Measurements from ENCODE around the gene PASK.

The PASK gene

GRCh38 chr2:241120440-241120839 lies 28.8 kb downstream of the PASK start:
- peaks cover 30% of the 10 kb centered on the region for H3K36me3 ChIP-seq (replicated peaks)
- H3K4me1 ChIP-seq: no peaks in the 10 kb centered on the region
- H3K27me3 ChIP-seq (ENCODE audit: low read depth): no peaks in the 10 kb centered on the region
- no peaks in the 10 kb centered on the region for H3K9me3 ChIP-seq
- in situ Hi-C loops (cut with MboI; ENCODE audit: low sequenced_read_pairs): no loop called here
- no peak for DNase-seq (ENCODE audit: low spot score in 2 of 2)
- no peak overlapping the region for H3K4me3 ChIP-seq

DNA sequence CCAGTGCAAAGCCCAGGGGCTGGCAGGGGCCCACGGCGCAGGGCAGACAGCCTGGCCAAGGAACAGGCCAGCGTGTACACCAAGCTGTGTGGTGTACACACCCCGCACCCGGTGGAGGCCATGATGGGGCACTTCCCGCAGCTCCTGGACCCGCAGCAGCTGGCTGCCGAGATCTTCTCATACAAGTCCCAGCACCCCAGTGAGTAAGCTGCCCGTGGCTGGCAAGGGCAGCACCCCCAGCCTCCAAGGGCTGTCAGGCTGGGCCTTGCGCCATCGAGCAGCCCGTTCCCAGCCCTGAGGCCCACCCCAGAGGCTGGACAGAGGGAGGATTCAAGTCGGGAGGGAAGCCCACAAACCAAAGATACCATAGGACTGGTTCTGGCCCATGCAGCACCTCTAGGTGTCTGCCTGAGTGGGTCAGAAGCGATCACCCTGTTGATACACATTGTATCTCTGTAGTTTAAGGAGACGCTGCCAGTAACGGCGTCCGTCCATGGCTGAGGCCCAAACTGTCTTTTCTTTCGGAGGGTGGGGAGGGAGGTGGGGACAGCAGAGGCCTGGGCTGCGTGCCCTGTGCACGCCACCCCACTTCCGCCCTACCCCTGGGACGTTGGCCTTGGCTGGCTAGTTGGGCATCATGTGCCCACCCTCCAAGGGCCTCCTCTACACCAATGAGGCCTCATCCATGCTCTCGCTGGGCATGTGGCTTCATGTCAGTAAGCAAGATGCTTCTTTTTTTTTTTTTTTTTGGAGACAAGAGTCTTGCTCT lies 30.4 kb downstream of the PASK start:
- Histone ChIP-seq H3K9me3 (no peaks in the 10 kb centered on the region), H3K4me3 (no peak overlapping the region), H3K27me3 (ENCODE audit: low read depth) (no peaks in the 10 kb centered on the region), H3K36me3 (replicated peaks) (peaks cover 32% of the 10 kb centered on the region), H3K4me1 (no peaks in the 10 kb centered on the region)
- in situ Hi-C loops (cut with MboI; ENCODE audit: low sequenced_read_pairs): no loop called here
- no peak for DNase-seq (ENCODE audit: low spot score in 2 of 2)

- no peak for DNase-seq (ENCODE audit: low spot score in 2 of 2)
- in situ Hi-C loops (cut with MboI; ENCODE audit: low sequenced_read_pairs): no loop called here
- Histone ChIP-seq H3K9me3 (no peaks in the 10 kb centered on the region), H3K36me3 (replicated peaks) (peaks cover 37% of the 10 kb centered on the region), H3K4me3 (no peak overlapping the region), H3K4me1 (no peaks in the 10 kb centered on the region), H3K27me3 (ENCODE audit: low read depth) (no peaks in the 10 kb centered on the region)
Observed at GRCh38 chr2:241116606-241117560, 32.4 kb downstream of the PASK start.

DNA sequence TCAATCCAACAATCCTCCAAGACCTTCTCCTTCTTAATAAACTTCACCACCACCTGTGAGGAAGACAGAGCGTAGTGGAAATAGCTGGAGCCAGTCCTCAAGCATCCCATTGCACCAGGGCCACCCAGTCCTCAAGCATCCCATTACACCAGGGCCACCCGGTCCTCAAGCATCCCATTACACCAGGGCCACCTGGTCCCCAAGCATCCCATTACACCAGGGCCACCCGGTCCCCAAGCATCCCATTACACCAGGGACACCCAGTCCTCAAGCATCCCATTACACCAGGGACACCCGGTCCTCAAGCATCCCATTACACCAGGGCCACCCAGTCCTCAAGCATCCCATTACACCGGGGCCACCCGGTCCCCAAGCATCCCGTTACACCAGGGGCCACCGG lies 33.9 kb downstream of the PASK start:
- H3K4me3 ChIP-seq: no peak overlapping the region
- peaks cover 31% of the 10 kb centered on the region for H3K36me3 ChIP-seq (replicated peaks)
- in situ Hi-C loops (cut with MboI; ENCODE audit: low sequenced_read_pairs): no loop called here
- no peaks in the 10 kb centered on the region for H3K27me3 ChIP-seq (ENCODE audit: low read depth)
- no peaks in the 10 kb centered on the region for H3K9me3 ChIP-seq
- DNase-seq (ENCODE audit: low spot score in 2 of 2): no peak
- H3K4me1 ChIP-seq: no peaks in the 10 kb centered on the region

DNA sequence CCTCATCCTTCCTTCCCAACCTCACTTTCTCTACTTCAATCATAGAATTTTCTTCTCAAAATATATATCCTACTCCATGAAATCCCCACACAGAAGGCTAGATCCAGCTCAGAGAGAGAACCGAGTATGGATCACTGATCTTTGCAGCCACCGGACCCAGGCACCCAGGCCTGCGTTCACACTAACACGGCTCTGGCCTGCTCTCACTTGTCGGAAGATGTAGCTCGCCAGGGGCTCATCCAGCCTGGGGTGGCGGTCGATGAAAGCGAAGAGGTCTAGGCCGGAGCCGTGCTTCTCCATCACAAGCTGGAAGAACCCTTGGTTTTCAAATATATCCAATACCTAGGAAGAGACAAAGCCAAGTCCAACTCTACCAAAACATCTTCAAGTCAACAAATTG lies 34.4 kb downstream of the PASK start:
- in situ Hi-C loops (cut with MboI; ENCODE audit: low sequenced_read_pairs): no loop called here
- H3K9me3 ChIP-seq: no peaks in the 10 kb centered on the region
- DNase-seq (ENCODE audit: low spot score in 2 of 2): no peak
- H3K27me3 ChIP-seq (ENCODE audit: low read depth): no peaks in the 10 kb centered on the region
- H3K36me3 ChIP-seq (replicated peaks): peaks cover 31% of the 10 kb centered on the region
- no peak overlapping the region for H3K4me3 ChIP-seq
- H3K4me1 ChIP-seq: no peaks in the 10 kb centered on the region

DNA sequence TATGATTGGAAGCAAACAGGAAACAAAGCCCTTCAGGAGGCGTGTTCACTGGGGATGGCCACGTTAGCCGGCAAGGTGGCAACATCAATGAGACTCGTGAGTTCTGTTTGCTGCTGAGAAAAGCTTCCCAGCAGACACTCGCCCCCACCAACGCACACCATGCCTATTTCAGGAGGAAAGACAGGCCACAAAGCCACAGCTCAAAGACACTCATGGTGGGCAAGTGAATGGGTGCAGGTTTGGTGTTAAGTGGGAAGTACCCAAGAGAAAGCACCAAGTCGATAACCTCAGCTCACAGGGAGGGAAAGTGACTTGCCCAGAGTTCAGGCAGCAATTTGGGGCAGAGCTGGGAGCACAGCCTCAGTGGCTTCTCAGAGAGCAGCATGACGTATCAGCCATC lies 36.7 kb downstream of the PASK start:
- Histone ChIP-seq H3K27me3 (ENCODE audit: low read depth) (no peaks in the 10 kb centered on the region), H3K9me3 (no peaks in the 10 kb centered on the region), H3K4me1 (no peaks in the 10 kb centered on the region), H3K36me3 (replicated peaks) (peaks cover 31% of the 10 kb centered on the region), H3K4me3 (no peak overlapping the region)
- in situ Hi-C loops (cut with MboI; ENCODE audit: low sequenced_read_pairs): no loop called here
- no peak for DNase-seq (ENCODE audit: low spot score in 2 of 2)

DNA sequence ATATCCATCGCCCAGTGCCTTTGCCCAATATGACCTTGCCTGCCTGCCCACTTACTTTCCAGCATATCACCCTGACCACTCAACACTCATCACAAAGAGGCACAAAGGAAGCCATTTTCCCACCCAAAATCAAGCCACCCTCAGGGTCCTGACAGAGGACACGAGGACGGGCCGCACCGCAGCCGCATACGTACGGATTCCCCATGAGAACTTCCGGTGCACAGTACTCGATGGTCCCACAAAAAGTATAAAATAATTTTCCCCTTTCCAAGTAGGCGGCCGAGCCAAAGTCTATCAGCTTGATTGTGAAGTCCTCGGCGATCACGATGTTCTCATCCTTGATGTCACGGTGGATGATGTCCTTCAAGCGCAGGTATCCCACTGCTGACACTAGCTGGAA lies 37.2 kb downstream of the PASK start:
- H3K4me1 ChIP-seq: no peaks in the 10 kb centered on the region

GRCh38 chr2:241111440-241111805 lies 37.8 kb downstream of the PASK start:
- Histone ChIP-seq H3K27me3 (ENCODE audit: low read depth) (no peaks in the 10 kb centered on the region), H3K4me3 (no peak overlapping the region), H3K36me3 (replicated peaks) (peaks cover 30% of the 10 kb centered on the region), H3K4me1 (no peaks in the 10 kb centered on the region), H3K9me3 (no peaks in the 10 kb centered on the region)
- no peak for DNase-seq (ENCODE audit: low spot score in 2 of 2)
- in situ Hi-C loops (cut with MboI; ENCODE audit: low sequenced_read_pairs): no loop called here

More for the DNA sequence above, 37.2 kb downstream of the PASK start:
- DNase-seq (ENCODE audit: low spot score in 2 of 2): no peak
- Histone ChIP-seq H3K9me3 (no peaks in the 10 kb centered on the region), H3K27me3 (ENCODE audit: low read depth) (no peaks in the 10 kb centered on the region), H3K4me3 (no peak overlapping the region), H3K36me3 (replicated peaks) (peaks cover 34% of the 10 kb centered on the region)
- in situ Hi-C loops (cut with MboI; ENCODE audit: low sequenced_read_pairs): no loop called here

DNA sequence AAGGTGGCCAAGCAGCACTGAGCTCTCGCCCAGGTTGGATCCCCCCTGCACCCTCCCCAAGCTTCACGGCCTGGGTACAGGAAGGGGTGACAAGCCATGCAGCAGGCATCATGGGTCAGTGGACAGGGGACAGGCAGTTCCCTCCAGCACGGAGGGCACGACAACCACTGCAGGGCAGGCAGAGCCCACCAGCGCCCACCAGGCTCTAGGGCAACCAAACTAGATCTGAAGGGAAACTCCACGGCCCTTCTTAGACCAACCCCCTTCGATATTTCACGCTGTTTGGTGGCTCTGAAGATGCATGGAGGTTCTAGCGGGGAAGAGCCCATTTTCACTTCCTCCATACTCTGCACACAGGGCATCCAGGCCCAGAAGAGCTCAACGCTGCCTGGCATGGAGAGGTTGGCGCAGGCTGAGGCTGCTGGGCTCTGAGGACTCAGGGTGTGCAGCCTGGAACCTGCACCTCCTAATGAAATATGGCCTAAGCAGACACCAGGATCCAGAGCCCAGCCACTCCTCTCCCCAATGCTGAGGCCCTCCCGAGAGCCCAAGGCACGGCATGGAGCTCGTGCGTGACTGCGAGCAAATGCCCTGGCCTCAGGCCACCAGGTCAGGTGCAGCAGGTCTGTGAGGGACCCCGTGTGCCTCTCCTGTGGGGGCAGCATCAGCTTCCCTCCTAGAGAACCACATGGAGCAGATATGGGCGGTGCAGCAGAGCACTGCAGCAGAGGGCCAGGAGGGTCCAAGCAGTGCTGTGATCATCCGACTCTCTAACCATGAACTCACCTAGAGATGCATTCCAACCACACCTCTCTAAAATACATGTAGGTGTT lies 38.4 kb downstream of the PASK start:
- H3K27me3 ChIP-seq (ENCODE audit: low read depth): no peaks in the 10 kb centered on the region
- H3K9me3 ChIP-seq: no peaks in the 10 kb centered on the region
- peaks cover 27% of the 10 kb centered on the region for H3K36me3 ChIP-seq (replicated peaks)
- no peak for DNase-seq (ENCODE audit: low spot score in 2 of 2)
- H3K4me1 ChIP-seq: no peaks in the 10 kb centered on the region
- in situ Hi-C loops (cut with MboI; ENCODE audit: low sequenced_read_pairs): no loop called here
- no peak overlapping the region for H3K4me3 ChIP-seq

- Histone ChIP-seq H3K4me3 (no peak overlapping the region), H3K27me3 (ENCODE audit: low read depth) (no peaks in the 10 kb centered on the region), H3K9me3 (no peaks in the 10 kb centered on the region), H3K36me3 (replicated peaks) (peaks cover 27% of the 10 kb centered on the region), H3K4me1 (no peaks in the 10 kb centered on the region)
- no peak for DNase-seq (ENCODE audit: low spot score in 2 of 2)
- in situ Hi-C loops (cut with MboI; ENCODE audit: low sequenced_read_pairs): no loop called here
Observed at GRCh38 chr2:241110089-241110606, 39.1 kb downstream of the PASK start.

DNA sequence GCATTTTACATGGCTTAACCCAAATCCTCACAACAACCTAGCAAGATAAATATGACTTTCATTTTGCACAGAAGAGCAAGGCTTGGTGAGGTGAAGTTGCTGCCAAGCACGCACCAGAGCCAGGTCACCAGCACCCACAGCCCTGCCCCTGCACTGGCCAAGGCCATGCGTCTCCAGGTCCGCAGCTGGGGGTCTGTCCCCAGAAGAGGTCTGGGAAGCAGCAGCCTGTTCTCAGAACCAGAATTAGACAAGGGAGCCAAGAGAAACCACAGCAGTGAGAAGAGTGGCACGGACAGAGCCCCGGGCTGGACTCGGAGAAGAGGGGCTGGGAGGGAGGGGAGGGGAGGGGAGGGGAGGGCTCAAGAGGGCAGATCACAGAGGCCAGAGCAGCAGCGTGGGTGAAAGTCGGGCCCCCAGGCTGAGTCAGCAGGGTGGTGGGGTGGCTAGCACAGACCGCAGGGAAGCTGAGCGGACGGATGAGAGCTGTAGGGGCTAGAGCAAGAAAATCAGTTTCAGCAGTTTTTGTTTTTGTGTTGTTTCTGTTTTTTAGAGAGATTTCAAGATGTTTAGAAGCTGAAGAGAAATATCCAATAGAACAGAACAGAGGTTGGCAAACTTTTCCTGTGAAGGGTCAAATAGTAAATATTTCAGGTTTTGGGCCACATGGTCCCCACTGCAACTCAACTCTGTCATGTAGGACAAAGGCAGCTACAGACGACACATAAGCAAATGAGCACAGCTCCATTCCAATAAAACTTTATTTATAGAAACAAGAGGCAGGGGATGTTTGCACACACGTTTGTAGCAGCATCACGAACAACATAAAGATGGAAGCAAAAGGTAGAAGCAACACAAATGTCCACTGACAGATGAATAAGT lies 39.8 kb downstream of the PASK start:
- DNase-seq (ENCODE audit: low spot score in 2 of 2): no peak
- in situ Hi-C loops (cut with MboI; ENCODE audit: low sequenced_read_pairs): no loop called here
- H3K36me3 ChIP-seq (replicated peaks): peaks cover 22% of the 10 kb centered on the region
- H3K4me1 ChIP-seq: no peaks in the 10 kb centered on the region
- H3K4me3 ChIP-seq: no peak overlapping the region
- no peaks in the 10 kb centered on the region for H3K27me3 ChIP-seq (ENCODE audit: low read depth)
- no peaks in the 10 kb centered on the region for H3K9me3 ChIP-seq

DNA sequence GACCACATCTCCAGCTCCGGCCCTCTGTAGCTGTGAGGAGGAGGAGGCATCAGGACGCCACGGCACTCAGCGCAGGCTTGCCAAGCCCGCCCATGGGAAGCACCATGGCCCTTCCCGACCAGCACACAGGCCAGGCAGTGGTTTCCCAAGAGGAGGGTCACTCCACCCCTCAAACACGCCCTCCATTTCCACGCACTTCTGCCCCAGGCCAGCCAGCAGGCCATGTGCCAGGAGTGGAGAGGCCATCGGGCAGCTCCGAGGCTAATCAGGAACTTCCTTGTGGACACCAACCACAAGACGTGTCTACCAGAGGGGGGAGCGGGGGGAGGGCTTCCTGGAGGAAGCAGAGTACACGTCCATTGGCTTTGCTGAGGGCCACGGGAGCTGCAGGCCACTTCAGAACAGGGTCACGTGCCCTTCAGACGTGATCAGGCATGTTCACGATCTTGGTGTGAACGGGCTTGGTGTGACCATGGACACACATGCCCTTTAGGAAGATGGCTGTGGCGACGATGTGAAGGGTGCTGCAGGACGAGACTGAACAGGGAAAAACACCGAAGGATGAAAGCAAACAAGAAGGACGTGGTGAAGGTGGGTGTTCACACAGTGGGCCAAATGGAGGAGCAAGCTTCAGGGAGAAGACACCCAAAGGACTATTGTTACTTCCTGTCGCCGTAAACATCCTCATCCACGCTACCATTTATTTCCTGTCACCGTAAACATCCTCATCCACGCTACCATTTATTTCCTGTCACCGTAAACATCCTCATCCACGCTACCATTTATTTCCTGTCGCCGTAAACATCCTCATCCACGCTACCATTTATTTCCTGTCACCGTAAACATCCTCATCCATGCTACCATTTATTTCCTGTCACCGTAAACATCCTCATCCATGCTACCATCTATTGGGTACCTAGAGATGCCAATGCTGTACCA lies 40.7 kb downstream of the PASK start:
- H3K9me3 ChIP-seq: no peaks in the 10 kb centered on the region
- no peaks in the 10 kb centered on the region; the same call in 1 of the 2 replicates for H3K4me1 ChIP-seq
- peaks cover 13% of the 10 kb centered on the region; the same call in 1 of the 2 replicates for H3K36me3 ChIP-seq (replicated peaks)
- H3K27me3 ChIP-seq (ENCODE audit: low read depth): no peaks in the 10 kb centered on the region
- in situ Hi-C loops (cut with MboI; ENCODE audit: low sequenced_read_pairs): no loop called here
- H3K4me3 ChIP-seq: no peak overlapping the region
- DNase-seq (ENCODE audit: low spot score in 2 of 2): no peak

Measured in HAP-1 (cell line).